Measurements from ENCODE around the gene HOMER3.
"Not testable (repeated sequence)": the region's sequence is repeated elsewhere in the genome, so short reads cannot be mapped to it uniquely, and the experiment has no call there.

Gene HOMER3

DNA sequence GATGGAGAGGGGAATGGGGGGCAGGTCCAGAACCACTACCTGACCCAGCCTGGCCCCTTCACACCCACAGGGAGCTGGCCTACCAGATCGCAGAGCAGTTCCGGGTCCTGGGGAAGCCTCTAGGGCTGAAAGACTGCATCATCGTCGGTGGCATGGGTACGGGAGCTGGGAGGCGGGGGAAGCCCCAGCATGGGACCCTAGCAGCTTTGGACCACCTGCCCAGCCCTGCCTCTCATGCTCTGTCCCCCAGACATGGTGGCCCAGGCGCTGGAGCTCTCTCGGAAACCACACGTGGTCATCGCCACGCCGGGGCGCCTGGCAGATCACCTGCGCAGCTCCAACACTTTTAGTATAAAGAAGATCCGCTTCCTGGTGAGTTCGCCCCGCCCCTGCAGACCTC, 19.4 kb downstream of the HOMER3 start:
- Histone ChIP-seq H3K4me3 (replicated peaks; ENCODE audit: insufficient read depth, low read length) (no peak overlapping the region), H3K27ac (replicated peaks) (no peak overlapping the region), H3K27me3 (ENCODE audit: insufficient read depth, poor library complexity, severe bottlenecking) (no peaks in the 10 kb centered on the region)
- no peak for DNase-seq (ENCODE audit: low read depth in 1 of 2, low spot score in 1 of 2)
- no peak for TF ChIP-seq SPI1 (IDR thresholded peaks at IDR 0.05; ENCODE audit: borderline replicate concordance, low read depth)

DNA sequence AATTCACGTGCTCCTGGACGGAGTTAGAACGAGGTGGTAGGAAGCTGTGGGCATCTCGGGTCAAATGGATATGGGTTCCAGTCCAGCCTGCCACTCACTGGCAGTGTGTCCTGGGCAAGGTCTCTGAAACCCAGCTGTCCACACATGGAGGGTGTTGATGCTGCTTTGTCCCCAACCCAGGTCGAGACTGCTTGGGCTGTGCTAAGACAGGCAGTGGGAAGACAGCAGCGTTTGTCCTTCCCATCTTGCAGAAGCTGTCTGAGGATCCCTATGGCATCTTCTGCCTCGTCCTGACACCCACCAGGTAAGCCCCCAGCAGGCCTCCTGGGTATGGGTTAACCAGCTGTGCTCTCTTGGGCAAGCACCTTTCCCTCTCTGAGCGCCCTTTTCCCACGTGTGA, 20.6 kb downstream of the HOMER3 start:
- no peak for DNase-seq (ENCODE audit: low read depth in 1 of 2, low spot score in 1 of 2)
- Histone ChIP-seq H3K4me3 (replicated peaks; ENCODE audit: insufficient read depth, low read length) (peak overlapping the region; percentile 94), H3K27me3 (ENCODE audit: insufficient read depth, poor library complexity, severe bottlenecking) (no peaks in the 10 kb centered on the region), H3K27ac (replicated peaks) (peak overlapping the region; percentile 77)
- TF ChIP-seq POLR2AphosphoS5 (IDR thresholded peaks at IDR 0.05; ENCODE audit: low read depth) (no peak), SPI1 (IDR thresholded peaks at IDR 0.05; ENCODE audit: borderline replicate concordance, low read depth) (no peak), GABPA (IDR thresholded peaks at IDR 0.05; ENCODE audit: low read depth) (no peak)
- TF ChIP-seq, protein P1, sequence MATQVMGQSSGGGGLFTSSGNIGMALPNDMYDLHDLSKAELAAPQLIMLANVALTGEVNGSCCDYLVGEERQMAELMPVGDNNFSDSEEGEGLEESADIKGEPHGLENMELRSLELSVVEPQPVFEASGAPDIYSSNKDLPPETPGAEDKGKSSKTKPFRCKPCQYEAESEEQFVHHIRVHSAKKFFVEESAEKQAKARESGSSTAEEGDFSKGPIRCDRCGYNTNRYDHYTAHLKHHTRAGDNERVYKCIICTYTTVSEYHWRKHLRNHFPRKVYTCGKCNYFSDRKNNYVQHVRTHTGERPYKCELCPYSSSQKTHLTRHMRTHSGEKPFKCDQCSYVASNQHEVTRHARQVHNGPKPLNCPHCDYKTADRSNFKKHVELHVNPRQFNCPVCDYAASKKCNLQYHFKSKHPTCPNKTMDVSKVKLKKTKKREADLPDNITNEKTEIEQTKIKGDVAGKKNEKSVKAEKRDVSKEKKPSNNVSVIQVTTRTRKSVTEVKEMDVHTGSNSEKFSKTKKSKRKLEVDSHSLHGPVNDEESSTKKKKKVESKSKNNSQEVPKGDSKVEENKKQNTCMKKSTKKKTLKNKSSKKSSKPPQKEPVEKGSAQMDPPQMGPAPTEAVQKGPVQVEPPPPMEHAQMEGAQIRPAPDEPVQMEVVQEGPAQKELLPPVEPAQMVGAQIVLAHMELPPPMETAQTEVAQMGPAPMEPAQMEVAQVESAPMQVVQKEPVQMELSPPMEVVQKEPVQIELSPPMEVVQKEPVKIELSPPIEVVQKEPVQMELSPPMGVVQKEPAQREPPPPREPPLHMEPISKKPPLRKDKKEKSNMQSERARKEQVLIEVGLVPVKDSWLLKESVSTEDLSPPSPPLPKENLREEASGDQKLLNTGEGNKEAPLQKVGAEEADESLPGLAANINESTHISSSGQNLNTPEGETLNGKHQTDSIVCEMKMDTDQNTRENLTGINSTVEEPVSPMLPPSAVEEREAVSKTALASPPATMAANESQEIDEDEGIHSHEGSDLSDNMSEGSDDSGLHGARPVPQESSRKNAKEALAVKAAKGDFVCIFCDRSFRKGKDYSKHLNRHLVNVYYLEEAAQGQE (IDR thresholded peaks at IDR 0.05; ENCODE audit: insufficient replicate concordance, low read depth): no peak
- TF ChIP-seq, protein P2, sequence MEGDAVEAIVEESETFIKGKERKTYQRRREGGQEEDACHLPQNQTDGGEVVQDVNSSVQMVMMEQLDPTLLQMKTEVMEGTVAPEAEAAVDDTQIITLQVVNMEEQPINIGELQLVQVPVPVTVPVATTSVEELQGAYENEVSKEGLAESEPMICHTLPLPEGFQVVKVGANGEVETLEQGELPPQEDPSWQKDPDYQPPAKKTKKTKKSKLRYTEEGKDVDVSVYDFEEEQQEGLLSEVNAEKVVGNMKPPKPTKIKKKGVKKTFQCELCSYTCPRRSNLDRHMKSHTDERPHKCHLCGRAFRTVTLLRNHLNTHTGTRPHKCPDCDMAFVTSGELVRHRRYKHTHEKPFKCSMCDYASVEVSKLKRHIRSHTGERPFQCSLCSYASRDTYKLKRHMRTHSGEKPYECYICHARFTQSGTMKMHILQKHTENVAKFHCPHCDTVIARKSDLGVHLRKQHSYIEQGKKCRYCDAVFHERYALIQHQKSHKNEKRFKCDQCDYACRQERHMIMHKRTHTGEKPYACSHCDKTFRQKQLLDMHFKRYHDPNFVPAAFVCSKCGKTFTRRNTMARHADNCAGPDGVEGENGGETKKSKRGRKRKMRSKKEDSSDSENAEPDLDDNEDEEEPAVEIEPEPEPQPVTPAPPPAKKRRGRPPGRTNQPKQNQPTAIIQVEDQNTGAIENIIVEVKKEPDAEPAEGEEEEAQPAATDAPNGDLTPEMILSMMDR (IDR thresholded peaks at IDR 0.05; ENCODE audit: insufficient read depth, low read length): no peak

DNA sequence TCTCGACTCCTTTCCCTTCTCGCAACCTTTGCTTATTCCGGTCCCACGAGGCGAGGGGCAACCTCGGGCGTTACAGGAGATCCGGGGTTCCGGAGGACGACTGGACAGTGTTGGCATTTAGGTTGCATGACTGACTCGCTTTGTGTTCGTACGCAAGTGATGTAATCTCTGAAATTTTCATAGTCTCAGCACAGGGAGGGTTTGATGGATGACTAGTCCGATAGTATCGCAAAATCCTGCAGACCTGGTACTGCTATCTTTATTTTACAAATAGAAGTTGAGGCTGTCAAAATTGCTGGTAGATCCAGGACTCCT, 21.2 kb downstream of the HOMER3 start:
- TF ChIP-seq POLR2AphosphoS5 (IDR thresholded peaks at IDR 0.05; ENCODE audit: low read depth) (no peak), GABPA (IDR thresholded peaks at IDR 0.05; ENCODE audit: low read depth) (no peak), SPI1 (IDR thresholded peaks at IDR 0.05; ENCODE audit: borderline replicate concordance, low read depth) (no peak)
- TF ChIP-seq, protein P1 (IDR thresholded peaks at IDR 0.05; ENCODE audit: insufficient replicate concordance, low read depth): no peak
- TF ChIP-seq, protein P2 (IDR thresholded peaks at IDR 0.05; ENCODE audit: insufficient read depth, low read length): no peak
- Histone ChIP-seq H3K27ac (replicated peaks) (peak overlapping the region; percentile 77), H3K4me3 (replicated peaks; ENCODE audit: insufficient read depth, low read length) (peak overlapping the region; percentile 94), H3K27me3 (ENCODE audit: insufficient read depth, poor library complexity, severe bottlenecking) (no peaks in the 10 kb centered on the region)
- no peak for DNase-seq (ENCODE audit: low read depth in 1 of 2, low spot score in 1 of 2)

DNA sequence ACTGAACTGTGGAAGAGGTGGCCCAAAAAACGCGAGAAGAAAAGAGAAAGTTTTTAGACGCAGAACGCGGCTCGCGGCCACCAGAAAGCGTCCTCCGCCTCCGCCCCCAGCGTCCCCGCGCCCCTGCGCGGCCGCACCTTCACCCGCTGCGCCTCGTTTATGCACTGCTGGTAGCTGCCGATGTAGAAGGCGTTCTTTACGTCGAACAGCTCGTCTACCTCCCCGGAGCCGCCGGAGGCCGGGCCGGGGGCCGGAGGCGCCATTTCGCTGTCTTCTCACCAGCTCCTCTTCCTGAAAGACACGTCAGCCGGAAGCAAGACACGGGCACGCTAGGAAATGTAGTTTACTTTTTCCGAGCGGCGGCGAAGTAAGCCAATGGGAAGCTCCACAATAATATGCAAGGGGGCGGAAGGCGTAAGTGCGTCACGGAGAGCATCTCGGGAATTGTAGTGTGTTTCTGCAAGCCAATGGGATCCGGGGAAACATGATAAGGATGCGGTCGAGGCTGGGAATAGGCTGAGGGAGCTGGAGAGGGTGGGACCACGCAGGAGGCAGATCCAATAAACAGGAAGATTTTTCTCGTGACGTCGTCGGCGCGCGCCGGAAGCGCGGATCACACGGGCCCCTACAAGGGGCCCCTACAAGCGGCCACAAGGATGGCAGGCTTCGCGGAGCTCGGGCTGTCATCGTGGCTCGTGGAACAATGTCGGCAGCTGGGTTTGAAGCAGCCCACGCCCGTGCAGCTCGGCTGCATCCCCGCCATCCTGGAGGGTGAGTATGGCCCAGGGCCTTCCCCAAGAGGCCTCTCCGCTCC, 21.7 kb downstream of the HOMER3 start, which contains the start of the genes COPE and DDX49:
COPE (minus strand) TSS at position 302 of the 814 bp plus-strand sequence; CDS start at position 263, 39 bp downstream.
DDX49 (plus strand) TSS at position 630 of the 814 bp plus-strand sequence; CDS start at position 657, 27 bp downstream.
- Histone ChIP-seq H3K27ac (replicated peaks) (peak within 1 kb of the TSS; percentile 96), H3K27me3 (ENCODE audit: insufficient read depth, poor library complexity, severe bottlenecking) (no peaks in the 10 kb centered on the region), H3K4me3 (replicated peaks; ENCODE audit: insufficient read depth, low read length) (peak within 1 kb of the TSS; percentile 94)
- DNase-seq (ENCODE audit: low read depth in 1 of 2, low spot score in 1 of 2): peak; percentile 100
- TF ChIP-seq, protein P1 (IDR thresholded peaks at IDR 0.05; ENCODE audit: insufficient replicate concordance, low read depth): peak; percentile 67
- TF ChIP-seq, protein P2 (IDR thresholded peaks at IDR 0.05; ENCODE audit: insufficient read depth, low read length): no peak
- TF ChIP-seq POLR2AphosphoS5 (IDR thresholded peaks at IDR 0.05; ENCODE audit: low read depth) (peak; percentile 84), GABPA (IDR thresholded peaks at IDR 0.05; ENCODE audit: low read depth) (peak; percentile 96)

DNA sequence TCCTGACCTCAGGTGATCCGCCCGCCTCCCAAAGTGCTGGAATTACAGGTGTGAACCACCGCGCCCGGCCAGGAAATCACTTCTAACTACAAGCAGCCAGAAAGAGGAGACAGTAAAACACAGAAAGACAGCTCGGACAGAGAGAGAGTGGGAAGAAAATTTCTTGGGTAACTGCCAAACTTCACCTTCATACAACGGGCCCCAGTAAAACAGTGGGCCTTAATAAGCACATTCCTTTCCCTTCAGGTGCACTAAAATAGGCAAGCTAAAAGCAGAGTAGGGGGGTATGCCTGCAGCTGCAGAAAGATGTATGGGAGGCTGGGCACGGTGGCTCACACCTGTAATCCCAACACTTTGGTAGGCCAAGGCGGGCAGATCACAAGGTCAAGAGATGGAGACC, 23.4 kb downstream of the HOMER3 start:
- not testable (repeated sequence) for DNase-seq (ENCODE audit: low read depth in 1 of 2, low spot score in 1 of 2); H3K27me3 ChIP-seq (ENCODE audit: insufficient read depth, poor library complexity, severe bottlenecking)
- Histone ChIP-seq H3K4me3 (replicated peaks; ENCODE audit: insufficient read depth, low read length) (peak overlapping the region; percentile 56), H3K27ac (replicated peaks) (peak overlapping the region; percentile 14; the same call in 1 of the 2 replicates)
